ENCODE results near the gene ESPL1. TPM values are rescaled to one million over a fixed set of nuclear protein-coding genes. Genes with fewer than 3 reads are reported as not detected.

ESPL1 gene
- 10 to 100 TPM; 80.1 to 92.1 TPM for total RNA-seq

DNA sequence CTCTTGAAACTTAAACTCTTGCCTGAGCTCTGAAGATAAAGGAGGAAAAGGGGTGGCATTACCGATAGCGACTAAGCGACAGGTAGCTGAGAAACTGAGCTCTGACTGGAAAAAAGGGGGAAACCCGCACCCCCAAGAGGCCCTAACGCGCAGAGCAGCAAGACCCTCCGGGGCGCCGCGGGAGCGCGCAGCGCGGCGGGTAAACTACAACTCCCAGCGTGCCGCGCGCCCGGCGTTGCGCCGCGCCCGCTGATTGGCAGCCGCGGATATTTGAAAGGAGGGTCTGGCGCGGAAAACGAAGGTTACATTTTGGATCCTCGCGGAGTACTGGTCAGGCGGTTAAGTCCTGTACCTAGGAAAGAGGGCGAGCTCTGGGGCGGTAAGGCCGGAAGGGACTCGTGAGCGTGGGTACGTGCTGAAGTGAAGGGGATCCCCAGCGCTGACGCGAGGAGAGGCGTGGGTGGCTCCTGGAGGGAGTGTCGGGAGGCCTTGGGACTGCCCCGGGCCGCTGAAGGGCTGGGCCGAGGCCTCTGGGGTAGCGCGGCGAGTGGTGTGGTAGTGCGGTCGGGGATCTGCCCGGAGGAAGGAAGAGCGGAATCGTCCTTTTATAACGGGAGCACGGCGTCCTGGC is at the start of gene ESPL1:
Gene ESPL1 (plus strand): TSS at position 301 of the 631 bp plus-strand sequence. CDS start 468 bp downstream, outside the sequence.
- no peaks in the 10 kb centered on the region for H3K27me3 Mint-ChIP-seq
- H3K4me1 Mint-ChIP-seq, result peaks cover 19% of the 10 kb centered on the region
- peaks cover 53% of the 10 kb centered on the region for H3K36me3 Mint-ChIP-seq (ENCODE audit: low read depth)
- H3K4me3 Mint-ChIP-seq, result peak within 1 kb of the TSS; percentile 99
- no peaks in the 10 kb centered on the region for H3K9me3 Mint-ChIP-seq
- peak within 1 kb of the TSS; percentile 95 for H3K27ac Mint-ChIP-seq
- peak; percentile 91 for ATAC-seq (replicated peaks)

DNA sequence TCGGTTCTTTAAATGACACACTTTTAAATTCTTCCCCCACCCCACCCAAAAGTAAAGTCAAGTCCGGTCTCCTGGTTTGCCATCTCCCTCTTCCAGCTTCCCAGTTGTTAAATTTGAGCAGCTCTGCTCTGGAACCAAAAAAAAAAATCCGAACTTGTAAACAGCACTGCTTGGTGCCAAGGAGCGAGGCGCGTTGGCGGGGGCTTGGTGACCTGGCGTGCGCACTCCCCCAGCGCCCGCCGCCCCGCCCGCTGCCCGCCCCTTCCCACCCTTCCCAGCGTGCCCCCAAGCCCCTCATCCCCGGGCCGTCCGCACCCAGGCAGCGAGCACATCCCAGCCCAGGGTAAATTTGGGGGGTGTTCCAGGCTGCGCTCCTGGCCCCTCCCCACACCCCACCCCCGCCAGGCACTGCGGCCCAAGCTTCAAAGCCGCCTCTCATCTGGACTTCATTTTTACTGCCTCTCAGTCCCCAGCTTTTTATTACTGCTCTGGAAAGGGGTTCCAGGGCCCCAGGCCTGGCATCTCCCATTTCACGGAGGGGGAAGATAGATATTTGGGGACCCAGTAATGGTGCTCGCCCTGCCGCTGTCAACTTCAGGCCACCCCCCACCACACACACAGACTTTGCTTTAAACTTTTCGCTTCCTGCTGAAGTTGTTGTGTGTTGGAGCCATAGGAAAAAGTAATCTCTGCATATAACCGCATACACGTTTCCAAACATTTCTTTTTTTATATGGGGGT is 49.4 kb upstream of the ESPL1 start:
- H3K36me3 Mint-ChIP-seq (ENCODE audit: low read depth), result peaks cover 51% of the 10 kb centered on the region
- no peak for ATAC-seq (replicated peaks)
- H3K9me3 Mint-ChIP-seq, result no peaks in the 10 kb centered on the region
- peak overlapping the region; percentile 98 for H3K4me3 Mint-ChIP-seq
- H3K4me1 Mint-ChIP-seq, result peaks cover 45% of the 10 kb centered on the region
- H3K27ac Mint-ChIP-seq, result peak overlapping the region; percentile 91
- H3K27me3 Mint-ChIP-seq, result no peaks in the 10 kb centered on the region

DNA sequence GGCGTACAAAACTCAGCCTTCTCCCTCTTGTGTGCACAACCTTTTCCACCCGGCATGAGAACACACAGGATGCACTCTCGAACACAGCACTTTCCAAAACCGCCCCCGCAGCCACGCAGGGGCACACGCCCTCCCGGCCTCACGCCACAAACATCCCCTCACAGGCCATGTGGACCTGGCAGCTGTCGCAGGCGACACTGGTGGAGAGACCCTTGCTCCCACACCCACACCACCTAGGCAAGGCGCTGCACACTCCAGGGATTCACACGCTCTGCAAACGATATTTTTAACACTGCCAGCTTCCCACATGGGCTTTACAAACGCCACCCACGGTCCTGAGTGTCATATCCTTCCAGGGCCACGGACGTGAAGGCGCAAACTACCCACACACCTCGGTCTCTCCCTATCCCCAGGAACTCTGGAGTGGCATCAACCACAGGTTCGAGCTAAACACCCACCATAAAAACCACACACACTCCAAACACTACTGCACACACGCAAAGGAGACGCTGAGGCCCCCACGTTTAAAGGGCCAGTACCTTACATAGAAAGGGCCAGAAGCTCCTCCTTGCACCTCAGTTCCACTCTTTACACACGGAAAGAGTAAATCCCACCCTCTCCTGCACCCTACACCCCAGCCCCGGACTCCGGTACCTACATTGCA is 48.7 kb upstream of the ESPL1 start:
- Mint-ChIP-seq H3K9me3 (no peaks in the 10 kb centered on the region), H3K27ac (peak overlapping the region; percentile 91), H3K36me3 (ENCODE audit: low read depth) (peaks cover 44% of the 10 kb centered on the region), H3K27me3 (no peaks in the 10 kb centered on the region), H3K4me1 (peaks cover 48% of the 10 kb centered on the region), H3K4me3 (peak overlapping the region; percentile 98)
- ATAC-seq (replicated peaks), result peak; percentile 30

DNA sequence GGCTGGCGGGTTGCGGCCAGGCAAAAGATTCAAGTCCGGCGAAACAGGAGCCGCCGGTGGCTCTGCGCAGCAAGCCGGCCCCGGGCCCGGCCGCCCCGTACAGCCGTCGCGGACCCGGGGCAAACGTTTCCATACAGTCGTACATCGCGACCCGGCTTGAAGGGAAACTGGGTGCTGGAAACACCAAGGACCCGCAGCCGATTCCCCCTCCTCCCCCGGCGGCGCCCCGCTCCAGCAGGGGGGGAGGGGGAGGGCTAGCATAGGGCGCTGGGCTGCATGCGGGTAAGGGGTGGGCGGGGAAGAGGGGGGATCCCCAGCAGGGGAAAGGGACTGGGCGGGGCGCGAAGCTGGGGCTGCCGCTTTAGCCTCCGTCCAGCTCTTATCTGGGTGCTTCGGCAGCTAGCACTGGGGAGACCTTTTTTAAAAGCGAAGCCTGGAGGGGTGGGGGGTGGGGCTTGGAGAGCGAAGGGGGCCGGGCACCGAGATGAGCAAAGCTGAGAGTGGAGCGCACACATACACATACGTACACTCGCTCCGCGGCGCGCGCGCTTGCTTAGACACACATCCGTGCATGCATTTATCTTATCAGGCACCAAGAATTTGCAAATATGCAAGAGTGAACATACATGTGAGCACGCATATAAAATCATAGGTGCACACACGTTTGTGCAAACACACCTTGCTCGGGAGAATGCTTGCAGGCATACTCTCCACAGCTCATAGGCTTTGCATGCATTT is 48.0 kb upstream of the ESPL1 start:
- Mint-ChIP-seq H3K4me3 (peak overlapping the region; percentile 98), H3K27ac (peak overlapping the region; percentile 91), H3K36me3 (ENCODE audit: low read depth) (peaks cover 37% of the 10 kb centered on the region), H3K9me3 (no peaks in the 10 kb centered on the region), H3K27me3 (no peaks in the 10 kb centered on the region), H3K4me1 (peaks cover 55% of the 10 kb centered on the region)
- ATAC-seq (replicated peaks), result peak; percentile 44

DNA sequence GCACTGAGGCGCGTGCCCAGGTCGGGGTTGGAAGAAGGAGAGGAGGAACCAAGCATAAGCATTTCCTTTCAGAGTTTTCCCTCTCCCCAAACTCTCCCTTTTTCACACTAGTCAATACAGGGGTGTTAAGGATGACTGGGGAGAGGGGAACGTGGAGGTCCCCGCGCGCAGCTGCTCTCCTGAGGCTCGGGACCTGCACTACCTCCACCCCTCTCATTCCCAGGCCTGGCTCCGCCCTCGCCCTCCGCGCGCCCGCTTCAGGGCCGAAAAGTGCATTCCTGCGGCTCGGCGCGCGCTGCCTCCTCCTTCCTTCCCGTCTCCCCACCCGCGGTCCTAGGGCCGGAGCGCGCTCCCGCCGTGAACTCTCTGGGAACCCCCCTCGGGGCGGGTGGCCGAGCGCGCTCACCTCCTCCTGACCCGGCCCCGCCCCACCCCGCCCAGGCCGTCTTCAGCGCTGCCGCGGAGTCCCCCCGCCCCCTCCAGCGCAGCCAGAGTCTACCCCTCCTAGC is 47.4 kb upstream of the ESPL1 start:
- H3K27ac Mint-ChIP-seq, result peak overlapping the region; percentile 87
- peak; percentile 65 for ATAC-seq (replicated peaks)
- peaks cover 56% of the 10 kb centered on the region for H3K4me1 Mint-ChIP-seq
- H3K9me3 Mint-ChIP-seq, result no peaks in the 10 kb centered on the region
- peaks cover 30% of the 10 kb centered on the region for H3K36me3 Mint-ChIP-seq (ENCODE audit: low read depth)
- H3K4me3 Mint-ChIP-seq, result peak overlapping the region; percentile 98
- no peaks in the 10 kb centered on the region for H3K27me3 Mint-ChIP-seq

DNA sequence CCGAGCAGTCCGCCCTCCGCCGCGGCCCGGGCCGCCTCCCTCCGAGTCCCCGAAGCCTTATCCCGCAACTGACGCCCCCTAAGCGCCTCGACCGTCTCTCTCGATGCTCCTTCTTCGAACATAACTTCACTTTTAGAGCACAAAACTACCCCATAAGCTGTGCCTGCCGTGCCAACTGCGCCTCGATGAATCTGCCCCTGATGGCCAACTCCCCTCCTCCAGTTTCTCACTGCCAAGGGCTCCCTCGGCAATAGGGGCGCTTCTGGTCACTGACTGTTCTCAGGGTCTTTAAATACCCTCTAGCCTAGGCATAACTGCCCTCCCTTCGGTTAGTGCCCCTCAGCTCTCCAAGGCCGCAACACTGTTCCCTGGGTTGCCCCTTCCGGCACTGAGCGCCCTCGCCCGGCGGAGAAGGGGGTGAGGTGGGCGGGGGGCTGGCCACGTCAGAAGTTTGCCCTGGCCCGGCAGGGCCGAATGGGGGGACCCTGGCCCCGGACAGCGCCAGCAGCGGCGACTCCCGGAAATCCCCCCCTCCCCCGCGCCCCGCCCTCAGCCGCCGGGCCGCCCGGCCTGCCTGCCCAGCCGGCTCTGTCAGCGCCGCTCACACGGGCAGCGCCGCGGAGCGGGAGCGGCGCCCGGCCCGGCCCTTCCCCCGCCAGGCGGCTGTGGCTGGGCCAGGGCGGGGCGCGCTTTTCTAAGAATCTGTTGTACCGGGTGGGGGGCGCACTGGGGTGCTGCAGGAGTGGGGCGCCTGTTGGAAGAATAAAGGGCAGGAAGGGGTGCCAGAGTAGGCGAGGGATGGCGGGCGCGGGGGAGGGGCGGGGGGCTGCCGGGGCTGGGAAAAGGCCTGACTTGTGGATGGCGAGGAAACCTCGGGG is 46.7 kb upstream of the ESPL1 start:
- Mint-ChIP-seq H3K4me1 (peaks cover 53% of the 10 kb centered on the region), H3K36me3 (ENCODE audit: low read depth) (peaks cover 23% of the 10 kb centered on the region), H3K27me3 (no peaks in the 10 kb centered on the region), H3K27ac (peak overlapping the region; percentile 87), H3K9me3 (no peaks in the 10 kb centered on the region), H3K4me3 (peak overlapping the region; percentile 98)
- ATAC-seq (replicated peaks), result peak; percentile 13

DNA sequence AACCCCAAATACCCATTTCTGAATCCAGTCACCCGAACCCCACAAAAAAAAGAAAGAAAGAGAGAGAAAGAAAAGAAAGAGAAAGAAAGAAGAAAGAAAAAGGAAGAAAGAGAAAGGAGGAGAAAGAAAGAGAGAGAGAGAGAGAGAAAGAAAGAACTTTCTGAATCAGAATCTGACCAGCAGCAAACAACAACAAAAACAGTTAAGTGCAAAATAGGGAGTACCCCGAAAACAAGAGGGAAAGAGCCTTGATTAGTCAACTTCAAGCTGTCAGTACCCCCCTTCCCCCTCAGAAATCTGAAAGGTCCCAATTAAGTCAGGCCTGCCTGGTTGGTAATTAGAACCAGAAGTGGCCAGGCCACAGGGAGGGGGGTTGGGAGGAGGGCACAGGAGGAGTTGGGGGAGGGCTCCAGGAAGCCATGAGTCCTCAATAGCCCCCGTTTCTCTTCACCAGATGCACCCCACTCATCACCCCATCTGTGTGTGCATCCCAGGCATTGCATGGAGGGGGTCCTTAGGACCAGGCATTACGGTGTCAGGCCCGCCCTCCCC is 45.9 kb upstream of the ESPL1 start:
- Mint-ChIP-seq H3K36me3 (ENCODE audit: low read depth) (peaks cover 25% of the 10 kb centered on the region), H3K4me3 (peak overlapping the region; percentile 98), H3K27me3 (no peaks in the 10 kb centered on the region), H3K9me3 (no peaks in the 10 kb centered on the region), H3K4me1 (peaks cover 50% of the 10 kb centered on the region), H3K27ac (peak overlapping the region; percentile 61)
- no peak for ATAC-seq (replicated peaks)

DNA sequence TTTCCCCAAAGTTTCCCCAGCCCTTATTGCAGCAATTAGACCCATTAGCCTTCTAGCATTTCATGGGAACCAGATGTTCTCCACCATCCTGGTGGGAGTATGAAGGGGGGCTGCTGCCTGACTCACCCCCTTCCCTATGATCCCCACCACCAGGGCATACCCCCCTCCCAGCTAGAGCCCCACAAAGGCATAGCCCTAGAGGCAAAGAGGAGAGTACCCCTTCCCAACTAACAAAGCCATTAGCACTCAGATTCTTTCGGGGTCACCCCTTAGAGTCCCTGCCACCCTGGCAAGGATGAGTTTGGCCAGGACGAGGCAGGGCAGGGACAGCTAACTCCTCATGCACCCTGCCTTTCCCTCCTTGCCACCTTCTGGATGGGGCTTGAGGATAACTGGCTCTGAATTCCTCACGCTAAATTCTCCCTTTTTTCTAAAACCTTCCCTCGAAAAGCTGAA is 45.3 kb upstream of the ESPL1 start:
- Mint-ChIP-seq H3K4me1 (peaks cover 51% of the 10 kb centered on the region), H3K9me3 (no peaks in the 10 kb centered on the region), H3K27ac (no peak overlapping the region), H3K4me3 (peak overlapping the region; percentile 98), H3K36me3 (ENCODE audit: low read depth) (peaks cover 26% of the 10 kb centered on the region), H3K27me3 (no peaks in the 10 kb centered on the region)
- no peak for ATAC-seq (replicated peaks)

DNA sequence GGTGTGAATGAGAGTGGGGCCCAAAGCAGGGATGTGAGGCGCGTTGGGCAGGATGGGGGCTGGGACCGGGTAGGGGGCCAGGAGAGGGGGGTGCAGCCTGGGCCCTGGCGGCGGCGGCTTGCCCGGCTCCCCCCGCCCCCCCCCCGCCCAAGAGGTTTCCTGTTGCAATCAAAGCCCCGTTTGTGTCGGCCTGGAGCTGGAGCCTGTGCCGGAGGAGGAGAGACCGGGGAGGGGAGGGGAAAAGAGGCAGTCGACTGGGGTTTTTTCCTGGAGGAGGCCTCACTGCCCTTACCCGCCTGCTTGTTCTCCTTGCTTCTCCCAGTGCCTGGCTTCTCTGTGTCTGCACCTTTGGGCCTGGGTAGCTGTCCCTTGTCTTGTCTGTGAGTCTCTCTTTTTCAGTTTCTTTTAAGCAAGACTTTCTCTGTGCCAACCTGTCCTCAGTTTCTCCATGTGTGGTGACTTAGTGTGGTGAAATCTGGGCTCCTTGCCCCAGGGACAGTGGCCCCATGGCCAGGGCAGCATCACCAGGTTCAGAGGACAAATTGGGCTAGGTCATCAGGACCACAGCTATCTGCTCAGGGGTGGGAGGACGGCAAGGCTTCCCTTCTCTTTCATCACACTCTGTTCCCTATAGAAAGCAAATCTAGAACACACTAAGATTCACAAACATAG is 44.6 kb upstream of the ESPL1 start:
- ATAC-seq (replicated peaks), result no peak
- Mint-ChIP-seq H3K27ac (peak overlapping the region; percentile 56), H3K27me3 (no peaks in the 10 kb centered on the region), H3K36me3 (ENCODE audit: low read depth) (peaks cover 27% of the 10 kb centered on the region), H3K4me3 (peak overlapping the region; percentile 98), H3K9me3 (no peaks in the 10 kb centered on the region), H3K4me1 (peaks cover 50% of the 10 kb centered on the region)

DNA sequence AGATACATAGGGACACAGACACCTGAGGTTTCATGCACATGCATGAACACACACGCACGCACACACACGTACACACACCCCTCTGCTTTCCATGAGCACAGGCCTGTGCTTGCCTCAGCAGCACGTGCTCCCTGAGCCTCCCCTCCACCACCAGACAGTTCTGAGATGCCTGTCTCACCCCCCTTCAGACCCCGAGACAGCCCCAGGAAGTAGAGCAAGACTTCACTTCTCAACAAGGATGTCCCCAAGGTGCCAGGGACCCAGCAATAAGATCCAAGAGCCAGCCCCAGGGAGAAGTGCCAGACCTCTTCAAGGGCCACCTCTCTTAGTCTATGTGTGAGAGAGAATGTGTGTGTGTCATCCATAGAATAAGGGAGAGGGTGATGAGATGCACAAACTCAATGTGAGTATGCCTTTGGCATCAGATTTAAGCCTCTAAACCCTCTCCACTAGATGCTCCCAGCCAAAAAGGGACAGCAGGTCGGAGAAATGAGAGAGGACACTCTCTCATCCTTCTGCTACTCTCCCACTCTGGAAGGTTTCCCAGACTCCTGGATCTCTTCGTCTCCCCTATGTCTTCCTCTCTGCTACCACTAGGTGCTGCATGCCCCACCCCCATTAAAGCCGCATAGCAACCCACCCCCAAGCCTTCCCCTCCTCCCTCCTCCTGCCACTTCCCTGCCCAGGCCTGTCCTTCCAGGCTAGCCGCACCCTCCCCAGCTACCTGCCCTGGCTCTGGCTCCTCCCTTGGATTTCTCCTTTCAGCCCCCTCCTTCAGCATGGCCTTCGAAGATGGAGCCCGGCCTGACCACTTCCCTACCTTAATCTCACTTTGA is 43.8 kb upstream of the ESPL1 start:
- peaks cover 51% of the 10 kb centered on the region for H3K4me1 Mint-ChIP-seq

DNA sequence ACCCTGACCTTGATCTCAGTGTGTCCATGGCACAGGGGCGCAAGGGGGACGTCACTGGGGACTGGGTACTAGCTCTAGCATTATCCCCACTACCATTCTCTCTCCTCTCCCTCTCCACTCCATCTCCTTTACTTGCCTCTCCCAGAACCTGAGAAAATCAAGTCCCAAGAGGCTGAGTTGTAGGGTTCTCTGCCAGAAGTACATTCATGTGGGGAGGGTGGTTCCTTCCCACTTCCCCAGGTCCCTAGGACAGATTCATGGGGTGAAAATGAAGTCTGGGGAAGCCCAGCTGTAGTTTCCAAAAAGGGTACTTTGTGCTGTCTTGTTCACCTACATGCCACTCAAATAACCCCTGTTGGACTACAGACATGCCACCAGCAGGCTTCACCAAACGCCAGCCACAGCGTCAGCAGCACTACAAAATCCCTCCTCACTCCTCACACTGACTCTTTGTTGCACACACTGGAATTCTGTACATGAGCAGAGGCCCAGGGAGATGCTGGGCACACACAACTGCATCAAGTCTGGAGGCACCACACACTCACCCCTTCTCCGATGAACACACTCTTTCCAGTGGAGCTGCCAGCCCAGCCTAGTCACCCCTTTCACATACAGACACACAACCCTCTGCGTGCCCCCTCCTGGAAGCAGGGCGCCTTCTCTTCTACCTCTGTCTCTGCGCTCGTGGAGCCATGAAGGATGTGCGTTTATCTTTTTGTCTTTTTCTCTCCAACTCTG is 43.0 kb upstream of the ESPL1 start:
- H3K9me3 Mint-ChIP-seq, result no peaks in the 10 kb centered on the region
- H3K27ac Mint-ChIP-seq, result peak overlapping the region; percentile 56
- H3K4me3 Mint-ChIP-seq, result peak overlapping the region; percentile 98
- H3K36me3 Mint-ChIP-seq (ENCODE audit: low read depth), result peaks cover 27% of the 10 kb centered on the region
- peaks cover 54% of the 10 kb centered on the region for H3K4me1 Mint-ChIP-seq
- H3K27me3 Mint-ChIP-seq, result no peaks in the 10 kb centered on the region
- no peak for ATAC-seq (replicated peaks)

More for the DNA sequence above, 43.8 kb upstream of the ESPL1 start:
- no peaks in the 10 kb centered on the region for H3K9me3 Mint-ChIP-seq
- no peak for ATAC-seq (replicated peaks)
- peaks cover 25% of the 10 kb centered on the region for H3K36me3 Mint-ChIP-seq (ENCODE audit: low read depth)
- peak overlapping the region; percentile 98 for H3K4me3 Mint-ChIP-seq
- H3K27me3 Mint-ChIP-seq, result no peaks in the 10 kb centered on the region
- H3K27ac Mint-ChIP-seq, result peak overlapping the region; percentile 56

All from activated T-helper 17 cell treated with anti-CD3 and anti-CD28 coated beads, Interleukin-2, amount 50 U/mL, for 72 hours (primary cell).